GM21619 (cell line): Measurements from ENCODE around the gene SORCS1.
"Not testable (repeated sequence)": the region's sequence is repeated elsewhere in the genome, so short reads cannot be mapped to it uniquely, and the experiment has no call there.

Source experiments
- ATAC-seq: cut with Tn5 transposase; IDR thresholded peaks from one replicate; pipeline ENCODE4 v1.9.1; 2021; ENCODE audit not compliant: unreplicated experiment

The SORCS1 gene

DNA sequence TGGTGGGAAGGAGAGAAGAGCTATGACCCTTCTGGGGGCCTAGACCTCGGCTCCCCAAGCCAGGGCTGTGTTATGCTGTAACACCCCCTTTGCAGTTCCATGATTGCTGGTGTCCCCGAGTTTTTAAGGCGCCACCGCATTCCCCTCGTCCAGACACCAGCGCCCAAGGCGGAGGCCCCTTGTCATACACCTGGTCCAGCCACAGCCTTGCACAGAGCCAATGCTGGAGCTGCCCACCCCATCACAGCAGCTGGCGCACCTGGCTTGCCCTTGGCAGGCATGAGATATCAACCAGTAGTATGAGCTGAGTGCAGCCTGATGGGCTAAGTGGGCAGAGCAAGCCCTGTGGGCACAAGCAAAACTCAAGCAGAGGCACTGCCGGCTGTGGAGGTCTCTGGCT, 209.4 kb downstream of the SORCS1 start:
- no peak for ATAC-seq

DNA sequence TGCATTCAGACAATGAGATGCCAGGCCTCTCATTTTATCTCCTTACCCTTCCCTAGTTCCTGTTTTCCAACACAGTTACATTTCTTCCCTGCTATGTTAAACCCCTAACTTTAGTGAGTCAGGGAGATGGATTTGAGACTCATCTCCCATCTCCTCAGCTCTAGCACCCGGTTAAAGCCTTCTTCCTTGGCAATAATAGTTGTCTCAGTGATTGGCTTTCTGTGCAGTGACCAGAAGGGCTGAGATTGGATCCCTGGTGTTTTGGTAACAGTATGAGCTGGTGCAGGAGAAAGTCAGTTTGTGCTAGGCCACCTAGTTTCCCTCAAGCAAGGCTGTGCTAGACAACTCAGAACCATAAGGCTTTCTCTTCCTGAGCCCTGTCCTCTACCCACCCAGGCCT, 212.5 kb downstream of the SORCS1 start:
- no peak for ATAC-seq

DNA sequence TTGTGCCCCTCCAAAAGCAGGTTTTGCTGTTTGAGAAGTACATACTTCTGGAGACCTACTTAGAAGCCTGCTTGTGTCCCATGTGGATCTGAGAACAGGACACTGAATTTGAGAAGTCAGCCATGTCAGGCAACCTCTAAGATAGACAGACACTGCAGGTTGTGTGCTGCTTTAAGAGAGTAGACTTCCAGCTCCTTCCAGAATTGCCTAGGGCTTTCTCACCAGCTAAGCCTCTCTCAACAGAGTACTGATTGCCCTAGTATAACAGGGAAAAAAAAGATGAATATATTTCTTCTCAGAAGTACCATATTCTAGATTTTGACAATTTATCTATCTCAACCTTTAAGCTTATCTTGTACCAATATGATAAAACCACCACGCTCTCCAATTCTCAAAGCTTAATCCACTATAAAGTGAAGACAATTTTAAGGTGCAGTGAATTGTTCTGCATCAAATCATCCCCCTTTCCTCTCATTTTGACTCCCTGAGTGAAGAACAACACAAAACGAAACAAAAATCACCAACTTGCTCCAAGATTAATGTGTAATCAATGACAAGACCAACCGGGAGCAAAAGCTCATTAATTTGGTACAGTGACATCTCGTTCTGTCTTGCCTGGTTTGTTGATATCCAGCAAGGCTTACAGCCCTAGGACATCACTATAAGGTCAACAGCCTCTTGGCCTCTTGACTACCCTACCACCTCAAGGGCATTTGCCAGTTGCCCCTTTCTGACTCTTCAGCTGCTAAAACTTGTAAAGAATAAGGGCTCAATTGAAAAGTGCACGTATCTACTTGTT, 214.6 kb downstream of the SORCS1 start:
- no peak for ATAC-seq

DNA sequence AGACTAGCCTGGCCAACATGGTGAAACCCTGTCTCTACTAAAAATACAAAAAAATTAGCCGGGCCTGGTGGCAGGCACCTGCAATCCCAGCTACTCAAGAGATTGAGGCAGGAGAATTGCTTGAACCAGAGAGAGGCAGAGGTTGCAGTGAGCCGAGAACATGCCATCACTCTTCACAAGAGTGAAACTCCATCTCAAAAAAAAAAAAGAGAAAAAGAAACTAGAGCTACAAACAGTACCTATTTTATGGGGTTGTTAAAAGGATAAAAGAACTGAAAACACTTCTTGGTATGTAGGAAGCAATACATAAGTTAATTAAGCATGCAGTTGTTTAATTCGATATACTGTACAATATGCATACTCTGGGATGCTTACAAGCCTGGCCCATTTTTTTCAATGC, 216.9 kb downstream of the SORCS1 start:
- ATAC-seq: no peak

DNA sequence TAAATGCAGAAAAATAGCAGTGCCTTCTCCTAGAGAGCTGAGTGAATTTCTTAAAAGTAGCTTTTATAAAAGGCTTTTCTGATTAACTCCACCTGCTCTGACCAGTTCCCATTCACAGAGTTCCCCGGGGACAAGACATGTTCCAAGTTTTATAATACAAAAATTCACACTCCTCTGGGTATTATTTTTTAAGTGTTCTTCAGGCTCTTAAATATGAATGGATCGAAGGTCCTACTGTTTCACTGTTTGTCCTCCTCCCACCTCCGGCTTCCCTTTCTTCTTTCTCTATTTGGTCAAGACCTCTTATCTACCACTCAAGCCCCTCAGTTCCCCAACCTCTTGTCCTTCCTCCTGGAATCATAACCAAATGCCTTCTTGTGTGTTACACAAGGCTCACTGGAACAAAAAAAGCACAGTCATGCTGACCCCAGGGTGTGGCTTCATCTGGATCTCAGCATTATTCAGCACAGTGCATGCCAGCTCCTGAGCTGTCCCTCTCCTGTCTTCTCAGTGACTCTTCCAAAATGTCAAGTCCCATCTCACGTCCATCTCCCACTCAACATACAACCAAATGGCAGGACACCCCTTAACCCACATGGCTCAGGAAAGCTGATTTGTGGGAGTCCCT, 222.4 kb downstream of the SORCS1 start:
- ATAC-seq: no peak

DNA sequence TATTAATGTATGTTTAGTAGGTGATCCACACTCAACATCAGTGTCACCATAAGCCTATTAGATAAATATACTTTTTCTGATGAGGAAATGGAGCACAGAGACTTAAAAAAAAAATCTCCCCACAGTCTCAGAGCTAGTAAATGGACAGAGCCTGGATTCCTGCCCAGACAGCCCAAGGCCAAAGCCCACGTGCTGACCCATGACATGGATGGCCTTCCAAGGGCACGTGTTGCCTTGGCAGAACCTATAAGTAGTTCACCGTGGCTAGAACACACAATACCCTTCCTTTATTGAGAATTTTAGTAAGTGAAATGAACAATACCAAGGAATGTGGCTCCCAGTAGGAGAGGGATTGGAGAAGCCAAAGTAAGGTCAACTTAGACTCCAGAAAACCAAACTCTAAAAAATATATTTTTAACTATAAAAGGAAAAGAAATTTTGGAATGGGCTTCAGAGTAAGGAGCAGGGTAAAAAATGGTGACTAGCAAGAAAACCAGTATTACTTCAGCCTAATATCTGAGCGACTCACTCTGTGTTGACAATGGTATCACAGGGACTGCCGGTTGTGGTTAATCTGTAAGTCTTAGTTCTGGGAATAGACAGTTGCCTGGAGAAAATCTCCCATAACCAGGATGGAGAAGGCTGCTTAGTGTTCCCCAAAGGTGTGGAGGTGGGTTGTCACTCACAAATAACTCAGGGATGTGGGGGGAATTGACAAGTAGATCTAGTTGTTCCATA, 223.0 kb downstream of the SORCS1 start:
- ATAC-seq: no peak

DNA sequence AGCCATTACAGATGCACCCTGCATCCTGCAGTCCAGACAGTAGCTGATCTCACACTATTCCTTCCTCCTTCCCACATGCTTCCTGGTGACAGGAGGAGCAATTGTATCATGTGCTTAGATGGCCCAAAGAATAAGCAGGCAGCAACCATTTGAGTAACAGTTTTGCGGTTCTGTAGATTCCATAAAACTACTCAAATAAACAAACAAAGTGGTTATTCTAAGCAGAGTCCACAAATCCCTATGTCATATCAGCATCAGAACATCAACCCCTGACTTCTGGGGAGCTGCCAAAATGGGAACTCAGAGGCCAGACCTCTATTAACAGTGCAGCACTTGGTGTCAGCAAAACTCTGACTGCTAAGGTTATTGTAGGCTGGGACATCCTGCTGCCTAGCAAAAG, 226.0 kb downstream of the SORCS1 start:
- ATAC-seq: no peak

DNA sequence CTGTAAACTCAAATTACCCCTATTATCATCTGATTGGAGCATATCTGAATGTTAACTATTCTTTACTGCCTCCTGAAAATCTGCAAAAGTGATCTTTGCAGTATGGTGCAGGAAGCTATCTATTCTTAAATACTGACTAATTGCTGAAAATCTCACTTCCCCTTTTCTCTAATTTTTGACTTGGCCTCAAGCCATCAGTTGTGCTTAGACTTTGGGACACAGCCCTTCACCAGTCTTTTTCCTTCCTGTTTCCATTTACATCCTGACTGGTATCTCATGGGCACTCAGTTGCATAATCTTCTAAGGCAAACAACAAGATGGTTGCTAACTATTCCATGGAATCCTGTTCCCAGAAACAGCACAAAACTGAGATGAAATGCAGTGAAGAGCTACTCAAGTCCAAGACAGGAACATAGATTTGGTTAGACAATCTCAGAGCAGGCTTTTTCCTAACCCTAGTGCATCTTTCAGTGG, 228.5 kb downstream of the SORCS1 start:
- peak; percentile 60 for ATAC-seq

DNA sequence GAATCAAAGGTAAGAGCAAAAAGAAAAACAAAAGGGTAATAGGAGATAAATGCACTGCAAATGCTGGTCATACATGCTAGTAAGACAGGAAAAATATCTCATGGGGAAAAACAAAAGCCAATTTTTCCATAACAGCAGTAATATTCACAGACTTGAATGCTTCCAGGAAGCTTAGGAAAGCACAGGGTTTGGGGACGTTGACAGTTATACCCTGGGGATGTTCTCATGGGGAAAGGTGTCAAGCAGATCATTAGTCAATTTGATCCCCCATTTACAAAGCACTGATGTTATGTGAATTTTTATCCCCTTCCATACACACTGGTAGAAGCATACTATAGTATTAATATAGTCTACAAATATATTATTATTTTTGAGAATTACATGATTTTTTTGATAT, 232.7 kb downstream of the SORCS1 start:
- no peak for ATAC-seq

DNA sequence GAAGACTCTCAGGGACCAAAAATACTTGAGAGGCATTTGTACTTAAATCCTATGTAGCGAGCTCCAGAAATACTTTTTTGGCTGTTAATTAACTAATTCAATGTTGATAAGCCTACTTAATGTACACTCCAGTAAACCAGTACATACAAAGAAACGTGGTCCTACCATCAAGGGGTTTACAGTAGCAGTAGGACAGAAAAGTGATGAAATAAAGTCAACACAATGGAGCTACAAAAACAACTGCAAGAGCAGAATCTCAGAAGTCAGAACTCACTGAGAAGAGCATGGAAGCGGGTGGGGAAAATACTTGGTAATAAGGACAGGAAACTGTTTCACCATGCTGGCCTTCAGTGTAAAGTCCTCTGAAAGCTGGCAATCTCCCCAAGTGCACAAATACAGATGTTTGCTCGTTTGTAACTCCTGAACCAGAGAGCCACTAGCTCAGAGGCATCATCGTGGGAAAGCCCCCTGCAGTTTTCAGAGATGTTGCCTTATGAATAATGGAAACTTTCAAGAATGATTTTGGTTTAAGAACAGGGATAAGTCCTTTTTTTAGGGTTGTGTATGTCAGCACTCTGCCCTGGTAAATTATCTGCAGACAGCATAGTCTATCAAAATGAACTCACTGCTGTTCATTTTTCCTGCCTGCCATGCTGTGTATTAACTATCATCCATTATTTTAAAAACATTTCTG, 233.2 kb downstream of the SORCS1 start:
- peak; percentile 69 for ATAC-seq

DNA sequence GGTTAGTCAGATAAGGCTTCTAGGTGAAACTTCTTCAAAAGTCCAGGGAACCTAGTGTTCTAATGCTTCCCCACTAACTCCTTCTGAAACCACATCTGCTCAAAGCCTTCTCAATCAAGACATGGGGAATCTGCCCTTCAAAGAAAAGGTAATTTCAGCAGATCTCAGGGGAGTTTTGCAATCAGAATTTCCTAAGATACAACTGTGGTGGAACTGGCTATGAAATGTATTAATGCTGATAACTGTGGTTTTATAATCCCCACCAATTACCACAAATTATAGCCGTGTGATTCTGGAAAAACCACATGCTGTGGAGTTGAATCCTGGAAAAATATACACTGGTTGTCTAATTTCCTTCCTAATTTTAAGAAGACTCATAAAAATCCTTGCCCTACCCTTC, 233.8 kb downstream of the SORCS1 start:
- no peak for ATAC-seq

DNA sequence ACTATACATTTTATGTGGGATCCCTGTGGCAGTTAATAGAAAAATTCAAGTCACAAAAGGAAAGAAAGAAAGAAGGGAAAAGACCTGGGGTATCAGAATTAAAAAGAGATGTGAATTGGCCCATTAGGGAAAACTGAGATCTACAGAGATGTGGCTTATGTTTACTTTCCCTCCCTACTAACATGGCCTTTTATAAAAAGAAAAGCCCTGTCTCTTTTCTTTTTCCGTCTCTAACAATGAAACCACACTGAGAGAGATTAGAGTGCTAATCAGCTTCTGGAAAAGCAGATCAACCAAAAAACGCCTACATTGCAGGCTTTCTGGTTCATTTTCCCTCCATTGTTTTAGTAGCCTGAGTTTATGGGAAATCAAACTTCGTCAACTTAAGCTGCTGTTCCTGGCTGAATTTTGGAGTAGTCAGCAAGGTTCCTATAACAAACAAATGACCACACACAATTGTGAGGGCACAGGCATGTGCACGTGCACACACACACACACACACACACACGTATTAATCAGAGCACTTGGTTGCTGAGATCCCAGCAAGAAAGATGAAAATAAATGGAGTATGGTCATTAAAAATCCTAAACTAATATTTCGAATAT, 235.1 kb downstream of the SORCS1 start:
- ATAC-seq: no peak

DNA sequence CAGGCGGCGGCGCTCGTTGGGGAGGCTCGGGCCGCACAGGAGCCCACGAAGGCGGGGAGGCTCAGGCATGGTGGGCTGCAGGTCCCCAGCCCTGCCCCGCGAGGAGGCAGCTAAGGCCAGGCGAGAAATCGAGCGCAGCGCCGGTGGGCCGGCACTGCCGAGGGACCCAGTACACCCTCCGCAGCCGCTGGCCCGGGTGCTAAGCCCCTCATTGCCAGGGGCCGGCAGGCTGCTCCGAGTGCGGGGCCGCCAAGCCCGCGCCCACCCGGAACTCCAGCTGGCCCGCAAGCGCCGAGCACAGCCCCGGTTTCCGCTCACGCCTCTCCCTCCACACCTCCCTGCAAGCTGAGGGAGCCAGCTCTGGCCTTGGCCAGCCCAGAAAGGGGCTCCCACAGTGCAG, 236.4 kb downstream of the SORCS1 start:
- not testable (repeated sequence) for ATAC-seq

DNA sequence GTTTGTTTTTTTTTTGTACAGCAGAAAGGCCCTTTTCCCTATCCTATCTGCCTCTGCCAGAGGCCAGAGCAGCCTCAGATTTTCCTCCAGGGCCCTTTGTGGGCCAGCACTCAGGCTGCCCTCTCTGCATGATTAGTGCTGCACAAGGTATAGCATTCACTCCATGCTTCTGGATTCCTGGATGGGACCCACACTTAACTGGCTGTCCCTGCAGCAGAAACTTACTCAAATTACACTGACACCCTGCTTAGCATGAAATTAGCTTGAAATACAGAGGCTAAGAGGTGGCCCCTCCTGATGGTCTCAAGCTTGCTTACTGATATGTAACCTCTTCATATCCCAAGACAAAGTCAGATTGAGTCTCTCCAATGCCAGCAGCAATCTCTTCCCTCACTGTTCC, 239.3 kb downstream of the SORCS1 start:
- no peak for ATAC-seq

DNA sequence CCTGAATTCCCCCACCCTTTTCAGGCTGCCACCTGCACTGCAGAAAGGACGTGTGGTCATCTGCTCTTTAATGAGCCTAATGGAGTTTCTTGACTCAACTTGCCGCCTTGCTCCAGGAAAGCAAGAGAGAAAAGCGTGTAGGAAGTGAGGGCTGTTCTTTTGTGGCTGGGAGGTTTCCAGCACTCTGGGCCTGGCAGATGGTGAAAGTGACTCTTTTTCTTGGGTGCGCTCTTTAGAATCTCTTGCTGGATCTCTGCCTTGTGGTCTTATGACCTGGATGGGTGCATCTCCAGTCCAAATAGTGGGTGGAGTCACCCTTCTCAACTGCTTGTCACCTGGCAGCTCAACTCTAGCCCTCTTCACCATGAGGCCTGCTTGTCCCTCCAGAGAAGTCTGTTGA, 244.0 kb downstream of the SORCS1 start:
- no peak for ATAC-seq

DNA sequence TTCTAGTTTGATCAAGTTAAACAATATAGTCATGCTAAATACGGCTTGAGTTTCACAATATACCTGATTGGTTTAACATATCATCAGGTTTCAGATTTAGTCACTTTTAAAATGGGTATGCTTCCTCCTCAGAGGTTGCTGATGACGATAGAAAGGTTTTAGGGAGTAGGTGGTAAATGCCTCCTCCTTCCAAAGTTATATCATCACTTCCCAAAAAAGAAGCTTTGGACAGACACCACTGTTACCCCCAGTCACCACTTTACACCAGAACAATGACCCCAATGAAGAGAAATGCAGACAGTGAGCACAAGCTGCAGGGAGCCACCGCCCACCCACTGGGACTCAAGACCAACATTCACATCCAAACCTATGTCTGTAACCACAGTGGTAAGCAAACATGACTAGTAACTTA, 244.6 kb downstream of the SORCS1 start:
- peak; percentile 69 for ATAC-seq

DNA sequence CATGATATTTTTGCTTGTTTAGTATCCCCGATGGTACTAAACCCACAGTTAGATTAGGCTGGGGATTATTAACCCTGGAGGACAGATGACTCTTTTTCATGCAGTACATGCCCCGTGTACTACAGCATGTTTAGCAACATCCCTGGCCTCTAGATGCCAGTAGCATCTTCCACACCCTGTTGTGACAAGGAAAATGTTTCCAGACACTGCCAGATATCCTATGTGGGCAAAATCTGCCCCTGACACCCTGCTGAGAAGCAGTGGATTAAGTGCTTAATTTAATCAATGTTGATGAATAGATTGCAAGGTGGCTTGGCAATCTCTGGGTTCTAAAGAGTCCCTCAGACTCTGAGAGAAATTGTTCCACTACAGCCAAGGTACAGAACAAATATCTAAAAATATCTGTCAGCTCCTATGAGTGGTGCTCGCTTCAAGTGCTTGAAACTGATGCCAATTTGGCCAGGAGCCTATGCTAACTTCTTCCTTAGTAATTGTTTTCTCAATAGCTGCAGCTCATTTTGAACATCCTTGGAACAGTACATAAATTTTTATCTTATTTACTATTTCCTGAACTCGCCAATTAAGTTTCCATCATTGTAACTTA, 247.0 kb downstream of the SORCS1 start:
- ATAC-seq: no peak

DNA sequence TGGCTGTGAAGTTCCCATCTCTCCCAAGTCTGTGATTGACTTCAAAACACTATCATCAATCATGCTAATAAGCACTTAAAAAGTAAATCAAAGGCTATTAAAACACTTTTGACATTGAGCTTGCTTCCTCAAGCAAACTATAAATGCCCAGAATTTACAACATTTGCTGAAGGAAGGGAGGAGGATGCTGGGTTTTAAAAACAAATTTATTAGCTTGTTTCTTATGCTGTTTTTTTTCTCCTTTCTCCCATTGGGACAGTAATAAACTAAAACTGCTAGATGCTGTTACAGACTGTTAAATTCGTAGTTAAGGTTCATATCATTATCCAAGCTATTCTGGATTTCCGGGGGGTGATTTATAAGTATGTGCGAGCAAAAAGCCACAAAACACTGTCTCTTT, 250.5 kb downstream of the SORCS1 start:
- no peak for ATAC-seq

DNA sequence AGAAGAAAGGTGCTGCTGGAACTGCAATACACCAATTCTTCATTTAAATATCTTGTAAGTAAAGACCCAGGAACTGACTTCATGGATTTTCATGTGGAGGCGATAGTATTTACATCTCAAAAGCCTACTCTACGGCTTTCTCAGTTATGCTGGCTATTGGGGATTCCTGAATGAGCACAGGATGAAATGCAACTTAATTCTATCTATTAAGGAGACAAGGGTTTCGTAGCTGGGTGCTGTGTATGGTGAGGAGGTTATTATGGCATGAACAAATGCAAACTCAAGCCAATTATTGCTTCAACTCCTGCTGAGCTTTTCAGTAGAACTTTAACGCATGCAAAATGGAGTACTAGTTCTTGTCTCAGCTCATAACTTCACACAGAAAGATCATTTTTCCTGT, 251.2 kb downstream of the SORCS1 start:
- no peak for ATAC-seq

DNA sequence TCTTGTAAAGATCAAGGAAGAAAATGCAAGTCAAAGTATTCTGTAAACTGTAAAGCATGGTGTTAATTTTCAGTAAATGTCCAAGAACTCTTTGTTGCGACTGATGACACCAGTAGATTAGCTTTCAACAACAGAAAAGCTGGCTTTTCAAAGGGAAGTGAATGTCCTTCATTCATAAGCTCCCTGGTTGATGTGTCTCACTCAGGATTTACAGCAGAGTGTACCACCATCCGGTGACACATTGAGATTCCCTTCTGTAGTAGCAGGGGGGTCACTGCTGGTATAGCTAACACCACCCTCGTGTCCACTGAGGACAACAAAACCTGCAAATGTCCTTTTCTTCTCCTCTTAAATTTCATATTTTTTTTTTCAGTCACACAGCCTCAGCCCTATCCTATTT, 253.4 kb downstream of the SORCS1 start:
- ATAC-seq: no peak

DNA sequence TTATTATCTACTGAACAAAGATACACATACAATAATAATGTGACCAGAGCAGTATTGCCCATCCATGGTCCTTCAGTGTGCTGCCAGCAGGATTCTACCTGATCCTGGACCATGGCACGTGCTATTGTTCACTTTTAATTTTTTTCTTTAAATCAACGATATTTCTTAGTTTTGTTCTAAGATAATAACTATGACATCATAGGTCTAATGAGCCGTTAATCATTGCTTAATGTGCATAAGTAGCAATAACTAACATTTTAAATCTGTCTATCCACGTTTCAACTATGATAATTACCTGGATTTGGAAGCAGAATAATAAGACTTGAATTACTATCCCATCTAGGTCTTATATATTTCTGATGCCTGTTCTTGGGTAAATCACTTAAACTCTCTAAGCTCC, 253.8 kb downstream of the SORCS1 start:
- ATAC-seq: no peak
